T-helper 1 cell treated with Interleukin-12 subunit alpha and Interleukin-12 subunit beta and Interleukin-4 antibody, amounts not matched to agents 30 μg/mL and 1 μg/mL, for 36 hours (primary cell): ENCODE results near the gene FOXJ2.
"Not testable (repeated sequence)": the region's sequence is repeated elsewhere in the genome, so short reads cannot be mapped to it uniquely, and the experiment has no call there.

ENCODE experiments used
- H3K27ac Mint-ChIP-seq: one replicate; pipeline ENCODE4 v1.8.0; 2021; ENCODE audit warnings: mild to moderate bottlenecking, mixed read lengths
- H3K27me3 Mint-ChIP-seq: one replicate; pipeline ENCODE4 v1.8.0; 2021; ENCODE audit warnings: low read depth, mixed read lengths
- H3K36me3 Mint-ChIP-seq: one replicate; pipeline ENCODE4 v1.8.0; 2021; ENCODE audit warnings: low read depth, mixed read lengths
- H3K4me1 Mint-ChIP-seq: one replicate; pipeline ENCODE4 v1.8.0; 2021; ENCODE audit warnings: low read depth, mixed read lengths
- H3K4me3 Mint-ChIP-seq: one replicate; pipeline ENCODE4 v1.8.0; 2021; ENCODE audit warnings: mild to moderate bottlenecking, moderate library complexity, mixed read lengths
- H3K9me3 Mint-ChIP-seq: one replicate; pipeline ENCODE4 v1.8.0; 2021; ENCODE audit warnings: mixed read lengths

FOXJ2 gene

DNA sequence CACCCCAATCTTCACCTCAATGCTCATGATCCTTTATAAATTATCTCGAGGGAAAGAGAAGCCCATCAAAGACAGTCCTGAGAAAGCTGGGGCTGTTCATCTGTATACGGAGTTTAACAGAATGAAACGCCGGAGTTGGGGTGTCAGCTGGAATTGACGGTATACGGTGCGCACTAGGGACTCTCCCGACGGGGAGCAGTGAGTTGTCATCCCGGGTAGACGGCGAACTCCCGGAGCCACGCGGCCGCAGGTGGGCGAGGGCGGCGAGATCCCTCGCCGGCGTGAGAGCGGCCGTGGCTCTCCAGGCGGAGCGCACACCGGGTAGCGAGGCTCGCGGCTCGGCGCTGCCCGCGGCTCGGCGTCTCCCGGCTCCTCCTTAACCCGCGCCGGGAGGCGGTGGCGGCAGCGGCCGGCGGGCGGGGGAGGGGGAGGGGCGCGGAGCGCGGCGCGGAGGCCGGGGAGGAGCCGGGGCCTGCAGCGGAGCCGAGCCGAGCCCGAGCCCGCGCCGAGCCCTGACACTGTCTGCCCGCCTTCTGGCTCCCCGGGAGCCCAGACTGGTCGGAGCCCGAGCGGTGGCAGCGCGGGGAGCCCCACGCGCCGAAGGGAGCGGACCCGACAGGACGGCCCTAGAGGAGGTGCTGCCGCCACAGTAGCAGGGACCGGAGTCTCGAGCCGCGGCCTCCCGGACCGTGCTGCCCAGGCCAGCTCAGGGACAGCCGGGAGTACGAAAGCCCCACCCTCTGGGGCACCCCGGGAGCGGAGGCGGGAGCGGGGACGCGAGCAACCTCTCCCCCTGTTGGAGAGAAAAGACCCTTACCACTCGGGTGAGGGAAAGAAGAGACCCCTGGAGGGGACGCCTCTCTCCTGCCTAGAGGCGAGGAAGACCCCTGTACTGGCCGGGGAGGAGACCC, at the start of gene FOXJ2:
FOXJ2 (plus strand) TSS at position 475 of the 911 bp plus-strand sequence. CDS start 7,117 bp downstream, outside the sequence.
- Mint-ChIP-seq H3K4me1 (peaks cover 48% of the 10 kb centered on the region), H3K27me3 (no peaks in the 10 kb centered on the region), H3K4me3 (peak within 1 kb of the TSS; percentile 81), H3K9me3 (no peaks in the 10 kb centered on the region), H3K27ac (peak within 1 kb of the TSS; percentile 82), H3K36me3 (peaks cover 2% of the 10 kb centered on the region)

GRCh38 chr12:7983019-7983418, 49.5 kb upstream of the FOXJ2 start:
- H3K9me3 Mint-ChIP-seq, H3K27ac Mint-ChIP-seq, H3K36me3 Mint-ChIP-seq, H3K27me3 Mint-ChIP-seq, H3K4me3 Mint-ChIP-seq: not testable (repeated sequence)
- peaks cover 13% of the 10 kb centered on the region for H3K4me1 Mint-ChIP-seq

GRCh38 chr12:7983460-7983859, 49.1 kb upstream of the FOXJ2 start:
- not testable (repeated sequence) for H3K9me3 Mint-ChIP-seq, H3K27ac Mint-ChIP-seq, H3K4me3 Mint-ChIP-seq, H3K4me1 Mint-ChIP-seq, H3K27me3 Mint-ChIP-seq, H3K36me3 Mint-ChIP-seq

DNA sequence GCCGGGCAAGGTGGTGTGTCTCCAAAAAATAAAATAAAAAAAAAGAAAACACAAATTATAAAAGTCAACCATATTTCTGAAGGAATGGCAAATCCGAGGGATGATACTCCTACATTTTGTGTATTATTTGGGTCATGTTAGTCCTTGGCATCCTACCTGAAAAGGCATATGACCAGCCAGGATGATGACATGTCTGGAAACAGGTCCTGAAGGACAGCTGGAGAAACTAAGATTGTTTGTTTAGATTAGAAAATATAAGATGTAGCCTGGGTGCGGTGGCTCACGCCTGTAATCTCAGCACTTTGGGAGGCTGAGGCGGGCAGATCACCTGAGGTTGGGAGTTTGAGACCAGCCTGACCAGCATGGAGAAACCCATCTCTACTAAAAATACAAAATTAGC, 47.6 kb upstream of the FOXJ2 start:
- Mint-ChIP-seq H3K36me3 (no peaks in the 10 kb centered on the region), H3K4me1 (peaks cover 15% of the 10 kb centered on the region), H3K27ac (no peak overlapping the region), H3K27me3 (peaks cover 3% of the 10 kb centered on the region), H3K9me3 (no peaks in the 10 kb centered on the region), H3K4me3 (no peak overlapping the region)

DNA sequence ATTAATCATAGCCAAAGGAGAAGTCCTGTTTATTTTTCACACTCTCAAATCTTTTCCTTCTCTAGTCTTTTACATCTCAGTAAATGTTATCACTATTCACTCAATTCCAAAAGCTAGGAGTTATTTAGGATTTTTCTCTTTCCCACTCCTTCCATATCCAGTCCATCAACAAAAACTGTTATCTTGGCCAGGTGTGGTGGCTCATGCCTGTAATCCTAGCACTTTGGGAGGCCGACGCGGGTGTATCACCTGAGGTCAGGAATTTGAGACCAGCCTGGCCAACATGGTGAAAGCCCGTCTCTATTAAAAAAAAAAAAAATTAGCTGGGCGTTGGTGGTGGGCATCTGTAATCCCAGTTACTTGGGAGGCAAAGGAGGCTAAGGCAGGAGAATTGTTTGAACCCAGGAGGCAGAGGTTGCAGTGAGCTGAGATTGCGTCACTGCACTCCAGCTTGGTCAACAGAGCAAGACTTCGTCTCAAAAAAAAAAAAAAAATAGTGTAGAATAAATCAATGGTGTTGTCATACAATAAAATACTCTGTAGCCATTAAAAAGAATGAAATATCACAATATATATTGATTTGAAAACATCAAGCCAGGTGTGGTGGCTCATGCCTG, 46.6 kb upstream of the FOXJ2 start:
- peaks cover 22% of the 10 kb centered on the region for H3K4me1 Mint-ChIP-seq
- H3K27ac Mint-ChIP-seq: no peak overlapping the region
- no peak overlapping the region for H3K4me3 Mint-ChIP-seq

DNA sequence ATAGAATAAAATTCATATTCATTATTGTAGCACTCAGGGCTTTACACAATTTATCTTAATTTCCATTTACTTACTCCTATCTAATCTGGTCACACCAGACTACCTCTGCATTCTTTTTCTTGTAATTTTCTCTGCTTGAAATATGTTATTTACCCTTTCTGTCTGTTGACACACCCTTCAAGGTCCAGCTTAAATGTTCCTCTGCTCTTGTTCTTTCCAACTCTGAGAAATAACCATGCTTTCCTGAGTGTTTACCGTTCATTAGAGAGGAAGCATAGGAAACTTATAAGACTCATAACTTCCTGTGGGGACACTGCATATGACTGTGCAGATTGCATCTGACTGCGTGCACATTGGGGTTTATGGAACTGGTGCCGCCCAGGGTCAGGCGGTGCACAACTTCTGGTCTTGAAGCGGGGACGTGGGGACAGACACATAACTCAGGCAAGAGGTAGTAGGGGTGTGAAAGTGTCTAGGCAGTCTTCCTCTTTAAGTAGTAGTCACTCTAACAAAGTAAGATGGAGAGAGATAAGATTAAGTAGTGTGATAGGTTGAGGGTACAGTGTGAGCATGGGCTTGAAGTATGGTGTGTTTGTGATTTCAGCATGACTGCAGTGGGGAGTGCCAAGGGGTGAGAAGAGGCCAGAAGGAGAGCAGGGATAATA, 42.6 kb upstream of the FOXJ2 start:
- Mint-ChIP-seq H3K36me3 (no peaks in the 10 kb centered on the region), H3K4me3 (peak overlapping the region; percentile 62), H3K4me1 (peaks cover 32% of the 10 kb centered on the region), H3K9me3 (no peaks in the 10 kb centered on the region), H3K27me3 (no peaks in the 10 kb centered on the region), H3K27ac (peak overlapping the region; percentile 82)

More for the DNA sequence above, 46.6 kb upstream of the FOXJ2 start:
- H3K36me3 Mint-ChIP-seq: no peaks in the 10 kb centered on the region
- peaks cover 3% of the 10 kb centered on the region for H3K27me3 Mint-ChIP-seq
- H3K9me3 Mint-ChIP-seq: no peaks in the 10 kb centered on the region

DNA sequence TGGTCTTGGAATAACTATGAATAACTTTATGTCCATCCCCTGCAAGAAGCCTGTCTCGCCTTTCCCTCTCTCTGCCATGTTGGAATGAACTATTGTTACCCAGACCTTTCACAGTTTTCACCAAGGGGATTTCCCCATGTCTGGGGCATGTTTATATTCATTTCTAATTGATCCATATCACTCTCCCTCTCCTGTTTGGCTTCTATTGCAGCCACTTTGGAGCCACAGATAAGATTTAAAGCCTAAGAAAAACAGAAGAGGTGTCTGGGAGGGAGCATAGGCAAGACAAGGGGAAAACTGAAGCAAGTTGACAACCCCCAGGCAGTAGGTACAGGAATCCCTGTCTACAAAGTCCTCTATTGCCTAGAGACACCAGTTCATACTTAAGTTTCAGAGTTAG, 41.0 kb upstream of the FOXJ2 start:
- peak overlapping the region; percentile 92 for H3K27ac Mint-ChIP-seq
- peak overlapping the region; percentile 68 for H3K4me3 Mint-ChIP-seq
- H3K27me3 Mint-ChIP-seq: no peaks in the 10 kb centered on the region
- peaks cover 2% of the 10 kb centered on the region for H3K36me3 Mint-ChIP-seq
- H3K4me1 Mint-ChIP-seq: peaks cover 34% of the 10 kb centered on the region
- H3K9me3 Mint-ChIP-seq: no peaks in the 10 kb centered on the region

GRCh38 chr12:7994731-7995205, 37.7 kb upstream of the FOXJ2 start:
- no peak overlapping the region for H3K4me3 Mint-ChIP-seq
- H3K9me3 Mint-ChIP-seq: peaks cover 8% of the 10 kb centered on the region
- H3K36me3 Mint-ChIP-seq: peaks cover 5% of the 10 kb centered on the region
- no peaks in the 10 kb centered on the region for H3K27me3 Mint-ChIP-seq
- peak overlapping the region; percentile 9 for H3K27ac Mint-ChIP-seq
- peaks cover 26% of the 10 kb centered on the region for H3K4me1 Mint-ChIP-seq

GRCh38 chr12:7995266-7995963, 37.1 kb upstream of the FOXJ2 start:
- Mint-ChIP-seq H3K27ac (no peak overlapping the region), H3K4me1 (peaks cover 20% of the 10 kb centered on the region), H3K27me3 (no peaks in the 10 kb centered on the region), H3K9me3 (peaks cover 8% of the 10 kb centered on the region), H3K36me3 (peaks cover 5% of the 10 kb centered on the region), H3K4me3 (no peak overlapping the region)

DNA sequence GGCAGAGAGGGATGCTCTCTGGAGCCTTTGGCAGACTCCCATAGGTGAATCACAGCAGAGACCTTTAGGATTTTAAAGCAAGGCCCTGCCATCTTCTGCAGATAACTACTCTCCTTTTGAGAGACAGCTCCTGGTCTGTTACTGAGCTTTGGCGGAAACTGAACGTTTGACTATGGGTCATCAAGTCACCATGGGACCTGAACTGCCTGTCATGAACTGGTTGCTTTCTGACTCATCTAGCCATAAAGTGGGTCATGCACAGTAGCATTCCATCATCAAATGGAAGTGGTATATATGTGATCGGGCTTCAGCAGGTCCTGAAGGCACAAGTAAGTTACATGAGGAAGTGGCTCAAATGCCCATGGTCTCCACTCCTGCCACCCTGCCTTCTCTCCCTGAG, 31.7 kb upstream of the FOXJ2 start:
- not testable (repeated sequence) for H3K4me1 Mint-ChIP-seq, H3K36me3 Mint-ChIP-seq, H3K27me3 Mint-ChIP-seq, H3K27ac Mint-ChIP-seq, H3K9me3 Mint-ChIP-seq, H3K4me3 Mint-ChIP-seq

DNA sequence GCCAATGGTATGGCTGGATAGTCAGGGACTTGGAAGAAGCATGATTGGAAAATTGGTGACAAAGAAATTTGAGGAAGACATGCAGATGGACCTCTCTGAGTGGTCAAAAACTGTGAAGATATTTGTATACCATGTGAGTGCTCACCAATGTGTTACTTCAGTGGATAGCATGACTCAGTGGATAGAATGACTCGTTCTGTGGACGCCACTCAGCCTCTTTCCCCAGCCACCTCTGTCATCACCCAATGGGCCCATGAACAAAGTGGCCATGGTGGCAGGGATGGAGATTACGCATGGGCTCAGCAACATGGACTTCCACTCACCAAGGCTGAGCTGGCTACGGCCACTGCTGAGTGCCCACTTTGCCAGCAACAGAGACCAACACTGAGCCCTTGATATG, 31.0 kb upstream of the FOXJ2 start:
- not testable (repeated sequence) for H3K27me3 Mint-ChIP-seq, H3K4me1 Mint-ChIP-seq, H3K36me3 Mint-ChIP-seq, H3K27ac Mint-ChIP-seq, H3K4me3 Mint-ChIP-seq, H3K9me3 Mint-ChIP-seq

GRCh38 chr12:8004897-8005296, 27.6 kb upstream of the FOXJ2 start:
- not testable (repeated sequence) for H3K4me3 Mint-ChIP-seq, H3K36me3 Mint-ChIP-seq, H3K27ac Mint-ChIP-seq, H3K4me1 Mint-ChIP-seq, H3K9me3 Mint-ChIP-seq
- peaks cover 15% of the 10 kb centered on the region for H3K27me3 Mint-ChIP-seq

GRCh38 chr12:8011331-8011730, 21.2 kb upstream of the FOXJ2 start:
- H3K9me3 Mint-ChIP-seq: no peaks in the 10 kb centered on the region
- H3K4me1 Mint-ChIP-seq: no peaks in the 10 kb centered on the region
- H3K27me3 Mint-ChIP-seq: peaks cover 38% of the 10 kb centered on the region
- no peak overlapping the region for H3K4me3 Mint-ChIP-seq
- H3K36me3 Mint-ChIP-seq: no peaks in the 10 kb centered on the region
- H3K27ac Mint-ChIP-seq: no peak overlapping the region

DNA sequence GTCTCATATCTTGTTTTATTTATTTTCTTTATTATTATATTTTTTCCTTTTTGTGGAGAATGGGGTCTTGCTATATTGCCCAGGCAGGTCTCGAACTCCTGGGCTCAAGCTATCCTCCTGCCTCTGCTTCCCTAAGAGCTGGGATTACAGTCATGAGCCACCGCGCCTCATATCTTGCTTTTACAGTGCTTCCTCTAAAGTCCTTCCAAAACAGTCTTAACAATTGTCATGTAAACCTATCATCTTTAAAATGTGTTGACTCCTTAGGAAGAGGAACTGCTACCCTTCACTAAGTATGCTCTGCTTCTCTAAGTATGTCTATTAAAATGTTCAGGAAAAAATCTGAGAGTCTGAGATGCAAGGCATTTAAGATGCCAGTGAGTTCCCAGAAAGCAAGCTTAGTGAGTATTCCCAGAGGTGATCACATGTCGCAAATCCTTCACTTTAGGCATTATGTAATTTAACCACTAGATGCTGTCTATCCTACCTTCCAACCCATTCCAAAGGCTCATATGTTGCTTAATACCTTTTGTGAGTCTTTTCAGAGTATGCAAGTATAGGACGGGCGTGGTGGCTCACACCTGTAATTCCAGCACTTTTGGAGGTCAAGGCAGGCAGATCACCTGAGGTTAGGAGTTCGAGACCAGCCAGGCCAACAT, 19.7 kb upstream of the FOXJ2 start:
- no peak overlapping the region for H3K27ac Mint-ChIP-seq
- H3K4me3 Mint-ChIP-seq: no peak overlapping the region
- peaks cover 48% of the 10 kb centered on the region for H3K27me3 Mint-ChIP-seq
- H3K36me3 Mint-ChIP-seq: no peaks in the 10 kb centered on the region
- H3K9me3 Mint-ChIP-seq: no peaks in the 10 kb centered on the region
- no peaks in the 10 kb centered on the region for H3K4me1 Mint-ChIP-seq
